ENCODE results near the gene ANO3. TPM values are rescaled to one million over a fixed set of nuclear protein-coding genes. Genes with fewer than 3 reads are reported as not detected.

Gene ANO3
- total and polyA plus RNA-seq, 2 donors (not counting 1 experiment from before 2014, with no cell fraction given) = not detected

GRCh38 chr11:26319906-26320305 is 12.0 kb upstream of the ANO3 start:
- TF ChIP-seq EZH2 (IDR thresholded peaks at IDR 0.05; ENCODE audit: borderline replicate concordance, insufficient read depth, low read depth, low read length, poor library complexity, severe bottlenecking) (no peak), CTCF (IDR thresholded peaks at IDR 0.05) (no peak)
- Mint-ChIP-seq H3K27me3 (no peaks in the 10 kb centered on the region), H3K4me1 (peaks cover 7% of the 10 kb centered on the region), H3K4me3 (no peak overlapping the region), H3K27ac (no peak overlapping the region), H3K9me3 (ENCODE audit: insufficient read depth) (no peaks in the 10 kb centered on the region)
- Histone ChIP-seq H3K79me2 (ENCODE audit: control insufficient read depth, insufficient read depth, low read length) (no peaks in the 10 kb centered on the region), H3K27me3 (replicated peaks in 1 of 4; ENCODE audit: control extremely low read depth in 1 of 4, control insufficient read depth in 3 of 4, insufficient read depth in 4 of 4, low read length in 3 of 4) (no peaks in the 10 kb centered on the region), H2AFZ (ENCODE audit: insufficient read depth, low read depth, low read length, poor library complexity, severe bottlenecking) (no peak overlapping the region), H4K20me1 (ENCODE audit: control insufficient read depth, insufficient read depth, low read length, poor library complexity, severe bottlenecking) (no peaks in the 10 kb centered on the region), H3K27ac (ENCODE audit: low read length in 2 of 2) (no peak overlapping the region), H3K9me3 (ENCODE audit: control extremely low read depth in 1 of 3, control insufficient read depth in 2 of 3, insufficient read depth in 1 of 3, low read length in 2 of 3) (no peaks in the 10 kb centered on the region), H3K36me3 (replicated peaks in 1 of 2; ENCODE audit: control extremely low read depth in 1 of 2, control insufficient read depth in 1 of 2, extremely low read depth in 1 of 2, insufficient read depth in 2 of 2, low read length in 1 of 2) (no peaks in the 10 kb centered on the region), H3K4me3 (ENCODE audit: control extremely low read depth in 1 of 5, extremely low read depth in 1 of 5, insufficient read depth in 1 of 5, low read depth in 2 of 5, low read length in 4 of 5) (no peak overlapping the region), H3K4me1 (ENCODE audit: control insufficient read depth in 2 of 2, insufficient read depth in 2 of 2, low read length in 2 of 2) (peaks cover 0 to 2% of the 10 kb centered on the region in 2 donors), H3K4me2 (replicated peaks; ENCODE audit: low read depth, low read length, poor library complexity, severe bottlenecking) (no peak overlapping the region), H3K9ac (ENCODE audit: low read length) (no peak overlapping the region)
- 50% methylated on average over 1 of the region's 2 CpGs for WGBS (ENCODE audit: insufficient coverage)
- DNase-seq (no peak), ATAC-seq (ENCODE audit: low read depth) (no peak)
- CTCF ChIA-PET = no interaction called here
- POLR2A ChIA-PET = no interaction called here
- intact Hi-C loops (cut with micrococcal nuclease) = no loop called here

DNA sequence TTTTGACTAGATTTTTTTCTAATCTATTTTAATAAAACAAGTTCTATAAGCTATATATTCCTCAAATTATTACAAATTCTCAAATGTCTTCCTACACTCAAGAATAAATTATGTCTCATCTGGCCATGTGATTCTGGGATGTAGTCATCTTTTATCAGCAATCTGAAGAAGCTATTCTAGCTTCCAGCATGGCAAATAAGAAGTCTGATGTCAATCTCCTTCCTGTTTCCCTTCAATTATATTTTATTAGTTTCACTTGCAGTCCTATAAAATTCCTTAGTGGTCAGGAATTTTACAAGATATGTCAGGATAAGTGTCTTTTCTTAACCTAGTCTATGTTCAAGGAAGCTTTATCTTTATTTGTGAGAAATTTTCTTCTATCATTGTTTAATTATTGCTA is 10.4 kb upstream of the ANO3 start:
- H3K36me3 ChIP-seq (replicated peaks in 1 of 2; ENCODE audit: control extremely low read depth in 1 of 2, control insufficient read depth in 1 of 2, extremely low read depth in 1 of 2, insufficient read depth in 2 of 2, low read length in 1 of 2) = no peaks in the 10 kb centered on the region
- peaks cover 0 to under 1% of the 10 kb centered on the region in 2 donors for H3K4me1 ChIP-seq (ENCODE audit: control insufficient read depth in 2 of 2, insufficient read depth in 2 of 2, low read length in 2 of 2)
- TF ChIP-seq CTCF (IDR thresholded peaks at IDR 0.05) = no peak
- Mint-ChIP-seq H3K4me3 (no peak overlapping the region), H3K9me3 (ENCODE audit: insufficient read depth) (no peaks in the 10 kb centered on the region), H3K27me3 (peaks cover 2% of the 10 kb centered on the region), H3K4me1 (peaks cover under 1% of the 10 kb centered on the region), H3K27ac (no peak overlapping the region)
- H3K27me3 ChIP-seq (replicated peaks in 1 of 4; ENCODE audit: control extremely low read depth in 1 of 4, control insufficient read depth in 3 of 4, insufficient read depth in 4 of 4, low read length in 3 of 4) = no peaks in the 10 kb centered on the region
- H3K4me3 ChIP-seq (ENCODE audit: control extremely low read depth in 1 of 5, extremely low read depth in 1 of 5, insufficient read depth in 1 of 5, low read depth in 2 of 5, low read length in 4 of 5) = no peak overlapping the region
- intact Hi-C loops (cut with micrococcal nuclease) = no loop called here
- no peak overlapping the region for H2AFZ ChIP-seq (ENCODE audit: insufficient read depth, low read depth, low read length, poor library complexity, severe bottlenecking)
- H3K79me2 ChIP-seq (ENCODE audit: control insufficient read depth, insufficient read depth, low read length) = no peaks in the 10 kb centered on the region
- no peak overlapping the region for H3K4me2 ChIP-seq (replicated peaks; ENCODE audit: low read depth, low read length, poor library complexity, severe bottlenecking)
- POLR2A ChIA-PET = no interaction called here
- DNase-seq = no peak
- no peak overlapping the region for H3K9ac ChIP-seq (ENCODE audit: low read length)
- H3K9me3 ChIP-seq (ENCODE audit: control extremely low read depth in 1 of 3, control insufficient read depth in 2 of 3, insufficient read depth in 1 of 3, low read length in 2 of 3) = no peaks in the 10 kb centered on the region
- H3K27ac ChIP-seq (ENCODE audit: low read length in 2 of 2) = no peak overlapping the region
- H4K20me1 ChIP-seq (ENCODE audit: control insufficient read depth, insufficient read depth, low read length, poor library complexity, severe bottlenecking) = no peaks in the 10 kb centered on the region
- ATAC-seq (ENCODE audit: low read depth) = no peak
- CTCF ChIA-PET = no interaction called here
